DOHH2 (cell line): ENCODE results near the gene MRPS2.

ENCODE experiments used
- H3F3A ChIP-seq: fragments of 200-600 bp; sonication (generic), shearing (Covaris generic); 2 replicates; pipeline ENCODE4 v1.6.0; 2016; ENCODE audit warnings: antibody characterized with exemption, mild to moderate bottlenecking; ENCODE audit not compliant: control insufficient read depth, insufficient read depth
- H3K27ac ChIP-seq: fragments of 200-600 bp; sonication (generic); 2 replicates; pipeline ENCODE4 v1.5.1; 2014; ENCODE audit warnings: low read depth, mild to moderate bottlenecking, low read length, moderate library complexity
- H3K27me3 ChIP-seq: fragments of 200-600 bp; sonication (generic); 2 replicates; pipeline ENCODE4 v1.6.1; 2014; ENCODE audit warnings: mild to moderate bottlenecking, low read length, mixed read lengths; ENCODE audit not compliant: control insufficient read depth
- H3K36me3 ChIP-seq: fragments of 200-600 bp; sonication (generic); 2 replicates; pipeline ENCODE4 v1.6.1; 2014; ENCODE audit warnings: mild to moderate bottlenecking, low read length, moderate library complexity, mixed read lengths; ENCODE audit not compliant: control insufficient read depth
- H3K4me1 ChIP-seq: fragments of 200-600 bp; sonication (generic); 2 replicates; pipeline ENCODE4 v1.6.1; 2014; ENCODE audit warnings: mild to moderate bottlenecking, low read length, mixed read lengths; ENCODE audit not compliant: control insufficient read depth
- H3K4me2 ChIP-seq: fragments of 200-600 bp; sonication (generic); 2 replicates; pipeline ENCODE4 v1.6.0; 2014; ENCODE audit warnings: mild to moderate bottlenecking, low read length, moderate library complexity
- H3K4me3 ChIP-seq: fragments of 200-600 bp; sonication (generic); 2 replicates; pipeline ENCODE4 v1.5.1; 2014; ENCODE audit warnings: mild to moderate bottlenecking, low read length, mixed read lengths
- H3K79me2 ChIP-seq: fragments of 200-600 bp; sonication (generic); 2 replicates; pipeline ENCODE4 v1.6.1; 2014; ENCODE audit warnings: mild to moderate bottlenecking, low read length, mixed read lengths; ENCODE audit not compliant: control insufficient read depth
- H3K9me2 ChIP-seq: fragments of 200-600 bp; sonication (generic); replicated peaks from 2 replicates; pipeline ENCODE4 v1.6.1; 2014; ENCODE audit warnings: mild to moderate bottlenecking, low read length, mixed read lengths; ENCODE audit not compliant: control insufficient read depth
- H3K9me3 ChIP-seq: fragments of 200-600 bp; sonication (generic); 2 replicates; pipeline ENCODE4 v1.6.1; 2014; ENCODE audit warnings: antibody characterized with exemption, low read length, mixed read lengths; ENCODE audit not compliant: control insufficient read depth, insufficient read depth
- H4K20me1 ChIP-seq: fragments of 200-600 bp; sonication (generic); 2 replicates; pipeline ENCODE4 v1.6.0; 2014; ENCODE audit warnings: low read depth, mild to moderate bottlenecking, antibody characterized with exemption, low read length, moderate library complexity; ENCODE audit not compliant: control insufficient read depth, insufficient read depth
- CTCF ChIP-seq: fragments of 200-600 bp; sonication (generic); IDR thresholded peaks from one replicate; pipeline ENCODE4 v1.5.1; 2014; ENCODE audit warnings: antibody characterized with exemption, mild to moderate bottlenecking, low read depth, low read length; ENCODE audit not compliant: poor library complexity, severe bottlenecking
- EZH2phosphoT487 ChIP-seq: fragments of 200-600 bp; sonication (generic); IDR thresholded peaks from 2 replicates; pipeline ENCODE4 v1.6.1; 2017; ENCODE audit warnings: borderline replicate concordance, mild to moderate bottlenecking, antibody characterized with exemption, low read length, moderate library complexity, mixed read lengths

Gene MRPS2

DNA sequence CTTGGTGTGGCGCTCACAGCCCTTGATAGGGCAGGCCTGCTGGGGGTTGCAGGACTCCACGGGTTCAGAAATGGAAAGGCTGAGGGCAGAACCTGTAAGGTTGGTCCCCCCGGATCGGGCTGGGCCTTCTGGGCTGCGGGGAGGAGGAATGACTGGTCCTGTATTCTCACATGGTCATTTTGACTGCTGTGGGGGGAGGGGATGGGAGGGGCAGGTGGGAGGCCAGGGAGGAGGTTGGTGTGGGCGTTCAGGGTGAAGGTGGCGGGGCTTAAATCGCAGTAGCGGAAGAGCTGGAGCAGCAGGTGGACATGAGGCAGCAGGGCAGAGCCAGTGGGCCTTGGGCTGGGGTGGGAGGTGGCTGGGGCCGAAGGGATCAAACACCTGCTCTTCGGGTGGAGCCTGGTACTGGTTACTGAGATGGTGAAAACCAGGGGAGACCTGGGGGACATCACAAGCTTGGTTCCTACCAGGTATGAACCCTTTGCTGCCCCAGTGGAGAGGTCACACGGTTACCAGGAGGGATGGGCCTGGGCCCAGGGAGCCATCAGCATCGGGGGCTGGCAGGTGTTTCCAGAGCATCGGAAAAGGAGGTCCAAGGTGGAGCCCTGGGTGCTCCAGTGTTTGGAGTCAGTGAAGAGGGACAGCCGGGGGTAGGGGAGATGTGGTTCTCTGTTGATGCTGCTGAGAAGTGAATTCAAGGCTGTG is 1.8 kb downstream of the MRPS2 start:
- Histone ChIP-seq H3K27ac (no peak overlapping the region), H3F3A (no peaks in the 10 kb centered on the region), H3K4me1 (peaks cover 25% of the 10 kb centered on the region), H3K4me2 (peak overlapping the region; percentile 100), H3K9me2 (no peaks in the 10 kb centered on the region), H3K4me3 (peak overlapping the region; percentile 93), H3K27me3 (peaks cover 9% of the 10 kb centered on the region), H3K79me2 (peaks cover 30% of the 10 kb centered on the region), H3K36me3 (peaks cover 49% of the 10 kb centered on the region), H4K20me1 (peaks cover 17% of the 10 kb centered on the region), H3K9me3 (no peaks in the 10 kb centered on the region)
- TF ChIP-seq EZH2phosphoT487 (no peak), CTCF (no peak)

- Histone ChIP-seq H3K9me2 (no peaks in the 10 kb centered on the region), H3K4me2 (no peak overlapping the region), H3K27ac (no peak overlapping the region), H3F3A (no peaks in the 10 kb centered on the region), H3K79me2 (peaks cover 30% of the 10 kb centered on the region), H3K9me3 (no peaks in the 10 kb centered on the region), H4K20me1 (peaks cover 17% of the 10 kb centered on the region), H3K36me3 (peaks cover 49% of the 10 kb centered on the region), H3K4me3 (no peak overlapping the region), H3K4me1 (peaks cover 25% of the 10 kb centered on the region), H3K27me3 (peaks cover 9% of the 10 kb centered on the region)
- TF ChIP-seq EZH2phosphoT487 (no peak), CTCF (no peak)
These were observed 2.4 kb downstream of the MRPS2 start for GRCh38 chr9:135502873-135503321.

- Histone ChIP-seq H3K36me3 (peaks cover 49% of the 10 kb centered on the region), H3F3A (no peaks in the 10 kb centered on the region), H4K20me1 (peaks cover 17% of the 10 kb centered on the region), H3K4me2 (no peak overlapping the region), H3K4me1 (peaks cover 25% of the 10 kb centered on the region), H3K27me3 (peaks cover 9% of the 10 kb centered on the region), H3K9me2 (no peaks in the 10 kb centered on the region), H3K27ac (no peak overlapping the region), H3K9me3 (no peaks in the 10 kb centered on the region), H3K4me3 (no peak overlapping the region), H3K79me2 (peaks cover 30% of the 10 kb centered on the region)
- TF ChIP-seq EZH2phosphoT487 (no peak), CTCF (no peak)
These were observed 3.1 kb downstream of the MRPS2 start for GRCh38 chr9:135503371-135504261.
